ENCODE data around the gene CMIP.

DNA sequence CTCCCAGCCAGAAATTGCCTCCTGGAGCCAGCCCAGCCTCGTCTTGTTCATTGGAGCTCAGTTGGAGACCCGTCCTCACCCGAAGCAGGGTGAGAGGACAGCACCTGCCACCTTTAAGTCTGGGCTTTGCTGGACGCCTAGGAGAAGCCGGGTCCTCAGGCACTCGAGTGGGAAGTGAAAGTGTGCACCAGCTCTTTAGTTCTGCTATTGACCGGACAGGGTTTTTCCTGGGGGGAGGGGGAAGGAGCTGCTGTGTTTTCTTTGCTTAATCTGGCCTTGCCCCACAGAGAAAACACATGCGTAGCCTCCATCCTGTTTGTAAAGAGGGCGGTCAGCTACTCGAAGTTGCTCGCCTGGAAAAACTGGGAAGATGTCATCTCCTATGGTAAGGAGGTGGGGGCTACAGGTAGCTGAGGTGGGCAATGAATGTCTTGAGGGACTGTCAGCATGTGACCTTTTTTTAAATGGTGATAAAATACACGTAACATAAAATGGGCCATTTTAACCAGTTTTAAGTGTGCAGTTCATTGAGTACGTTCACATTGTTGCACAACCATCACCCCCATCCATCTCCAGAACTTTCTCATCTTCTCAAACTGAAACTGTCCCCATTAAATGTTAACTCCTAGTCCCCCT, 34.4 kb downstream of the CMIP start:
- TF ChIP-seq, protein P1, sequence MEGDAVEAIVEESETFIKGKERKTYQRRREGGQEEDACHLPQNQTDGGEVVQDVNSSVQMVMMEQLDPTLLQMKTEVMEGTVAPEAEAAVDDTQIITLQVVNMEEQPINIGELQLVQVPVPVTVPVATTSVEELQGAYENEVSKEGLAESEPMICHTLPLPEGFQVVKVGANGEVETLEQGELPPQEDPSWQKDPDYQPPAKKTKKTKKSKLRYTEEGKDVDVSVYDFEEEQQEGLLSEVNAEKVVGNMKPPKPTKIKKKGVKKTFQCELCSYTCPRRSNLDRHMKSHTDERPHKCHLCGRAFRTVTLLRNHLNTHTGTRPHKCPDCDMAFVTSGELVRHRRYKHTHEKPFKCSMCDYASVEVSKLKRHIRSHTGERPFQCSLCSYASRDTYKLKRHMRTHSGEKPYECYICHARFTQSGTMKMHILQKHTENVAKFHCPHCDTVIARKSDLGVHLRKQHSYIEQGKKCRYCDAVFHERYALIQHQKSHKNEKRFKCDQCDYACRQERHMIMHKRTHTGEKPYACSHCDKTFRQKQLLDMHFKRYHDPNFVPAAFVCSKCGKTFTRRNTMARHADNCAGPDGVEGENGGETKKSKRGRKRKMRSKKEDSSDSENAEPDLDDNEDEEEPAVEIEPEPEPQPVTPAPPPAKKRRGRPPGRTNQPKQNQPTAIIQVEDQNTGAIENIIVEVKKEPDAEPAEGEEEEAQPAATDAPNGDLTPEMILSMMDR (IDR thresholded peaks at IDR 0.05): no peak
- TF ChIP-seq POLR2A (IDR thresholded peaks at IDR 0.05): no peak

Measured in esophagus squamous epithelium (tissue), 4 donors.